ENCODE measurements around the gene RNF125. TPM values are rescaled to one million over a fixed set of nuclear protein-coding genes. Genes with fewer than 3 reads are reported as not detected.

RNF125 gene
- total and polyA plus RNA-seq, 2 experiments from 2014 or later, result 2.0 to 2.2 TPM

DNA sequence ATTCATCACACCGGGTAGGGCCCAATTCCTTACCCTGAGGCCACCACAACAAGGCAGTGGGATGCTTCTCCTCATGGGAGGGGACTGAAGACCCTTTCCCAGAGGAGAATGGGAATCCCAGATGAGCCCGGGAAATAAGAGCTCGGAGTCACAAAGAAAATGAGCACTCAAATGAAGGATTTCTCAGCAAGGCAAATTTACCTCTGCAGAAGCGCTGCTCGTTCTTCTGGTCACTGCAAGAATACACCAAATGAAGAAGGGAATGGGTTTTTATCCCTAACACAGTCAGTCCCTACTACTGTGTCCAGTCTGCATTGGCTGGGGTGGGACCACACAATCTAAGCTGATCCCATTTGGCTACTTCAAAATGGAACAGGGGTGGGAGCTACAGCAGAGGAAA lies 40.0 kb upstream of the RNF125 start:
- no peak overlapping the region for H3K27ac ChIP-seq
- no peak for TF ChIP-seq CTCF (IDR thresholded peaks at IDR 0.05; ENCODE audit: low read depth, low read length)
- H3K27me3 ChIP-seq, result no peaks in the 10 kb centered on the region
- no peaks in the 10 kb centered on the region for H3K36me3 ChIP-seq
- no peak for DNase-seq (ENCODE audit: low read depth in 1 of 2, low spot score in 1 of 2)
- no peaks in the 10 kb centered on the region for H3K9me3 ChIP-seq (ENCODE audit: low read depth)
- no peak overlapping the region for H3K4me3 ChIP-seq
- H3K4me1 ChIP-seq (ENCODE audit: low read depth), result no peaks in the 10 kb centered on the region

DNA sequence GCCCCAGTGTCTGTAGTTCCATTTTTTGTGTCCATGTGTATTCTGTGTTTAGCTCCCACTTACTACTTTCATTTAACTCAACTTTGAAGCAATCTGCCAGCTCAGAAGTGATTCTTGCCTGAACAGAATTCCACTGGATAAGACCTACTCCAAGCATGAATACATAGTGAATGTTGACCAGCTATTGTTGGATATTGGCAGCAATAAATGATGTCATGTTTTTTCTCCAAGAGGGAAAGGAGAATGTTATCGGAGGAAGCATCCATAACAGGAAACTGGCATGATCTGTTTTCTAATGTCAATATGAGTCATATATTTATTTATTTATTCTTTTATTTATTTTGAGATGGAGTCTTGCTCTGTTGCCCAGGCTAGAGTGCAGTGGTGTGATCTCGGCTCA lies 38.9 kb upstream of the RNF125 start:
- no peak for DNase-seq (ENCODE audit: low read depth in 1 of 2, low spot score in 1 of 2)
- TF ChIP-seq CTCF (IDR thresholded peaks at IDR 0.05; ENCODE audit: low read depth, low read length), result no peak
- Histone ChIP-seq H3K4me3 (no peak overlapping the region), H3K27ac (no peak overlapping the region), H3K36me3 (no peaks in the 10 kb centered on the region), H3K4me1 (ENCODE audit: low read depth) (no peaks in the 10 kb centered on the region), H3K9me3 (ENCODE audit: low read depth) (no peaks in the 10 kb centered on the region), H3K27me3 (no peaks in the 10 kb centered on the region)

- H3K36me3 ChIP-seq, result no peaks in the 10 kb centered on the region
- no peak overlapping the region for H3K4me3 ChIP-seq
- H3K4me1 ChIP-seq (ENCODE audit: low read depth), result no peaks in the 10 kb centered on the region
- no peak for DNase-seq (ENCODE audit: low read depth in 1 of 2, low spot score in 1 of 2)
- H3K27me3 ChIP-seq, result no peaks in the 10 kb centered on the region
- no peaks in the 10 kb centered on the region for H3K9me3 ChIP-seq (ENCODE audit: low read depth)
- no peak overlapping the region for H3K27ac ChIP-seq
- no peak for TF ChIP-seq CTCF (IDR thresholded peaks at IDR 0.05; ENCODE audit: low read depth, low read length)
Observed at GRCh38 chr18:31980863-31981262, 37.8 kb upstream of the RNF125 start.

DNA sequence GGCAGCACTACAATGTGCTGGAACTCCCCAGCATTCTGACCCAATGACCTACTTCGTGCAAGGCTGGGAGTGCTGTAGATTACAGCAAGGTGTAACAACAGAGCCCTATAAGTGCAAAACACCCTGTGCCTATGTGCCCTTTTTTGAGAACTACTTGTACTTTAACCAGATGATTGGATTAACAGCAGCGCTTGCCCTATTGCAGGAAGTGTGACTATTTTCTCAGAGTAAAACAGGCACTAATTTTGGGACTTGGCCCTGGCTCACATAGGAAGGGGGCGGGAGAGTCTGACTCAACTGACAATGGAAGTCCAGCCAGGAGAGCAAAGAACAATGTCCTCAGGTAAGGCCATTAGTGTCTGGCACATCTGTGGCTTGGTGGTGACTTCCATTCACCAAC lies 35.6 kb upstream of the RNF125 start:
- H3K4me3 ChIP-seq, result no peak overlapping the region
- no peak for TF ChIP-seq CTCF (IDR thresholded peaks at IDR 0.05; ENCODE audit: low read depth, low read length)
- H3K27me3 ChIP-seq, result no peaks in the 10 kb centered on the region
- no peaks in the 10 kb centered on the region for H3K4me1 ChIP-seq (ENCODE audit: low read depth)
- H3K9me3 ChIP-seq (ENCODE audit: low read depth), result no peaks in the 10 kb centered on the region
- no peaks in the 10 kb centered on the region for H3K36me3 ChIP-seq
- no peak for DNase-seq (ENCODE audit: low read depth in 1 of 2, low spot score in 1 of 2)
- H3K27ac ChIP-seq, result no peak overlapping the region

DNA sequence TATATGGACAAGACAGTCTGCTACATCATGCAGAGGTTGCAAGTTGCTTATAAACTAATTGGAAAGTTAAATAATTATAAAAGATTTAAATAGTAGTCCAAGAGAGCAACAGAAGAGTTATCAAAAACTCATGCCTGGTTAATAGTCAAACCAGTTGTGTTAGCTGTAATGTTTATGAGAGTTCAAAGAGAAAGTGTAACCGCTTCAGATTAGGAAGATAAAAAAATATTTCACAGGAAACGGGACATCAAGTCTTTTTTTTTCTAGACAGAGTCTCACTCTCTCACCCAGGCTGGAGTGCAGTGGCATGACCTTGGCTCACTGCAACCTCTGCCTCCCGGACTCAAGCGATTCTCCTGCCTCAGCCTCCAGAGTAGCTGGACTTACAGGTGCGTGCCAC lies 34.6 kb upstream of the RNF125 start:
- H3K27me3 ChIP-seq, result no peaks in the 10 kb centered on the region

More for the DNA sequence above, 34.6 kb upstream of the RNF125 start:
- H3K27ac ChIP-seq, result no peak overlapping the region
- no peak for TF ChIP-seq CTCF (IDR thresholded peaks at IDR 0.05; ENCODE audit: low read depth, low read length)
- H3K36me3 ChIP-seq, result no peaks in the 10 kb centered on the region
- no peak for DNase-seq (ENCODE audit: low read depth in 1 of 2, low spot score in 1 of 2)
- H3K4me1 ChIP-seq (ENCODE audit: low read depth), result no peaks in the 10 kb centered on the region
- H3K4me3 ChIP-seq, result no peak overlapping the region
- no peaks in the 10 kb centered on the region for H3K9me3 ChIP-seq (ENCODE audit: low read depth)
